Transverse colon (tissue), 3 donors: ENCODE data around the gene SLAMF7.

Experiments used
- EP300 ChIP-seq: sonication (generic); formaldehyde crosslinking; IDR thresholded peaks from one replicate; pipeline ENCODE4 v1.6.1; 2017; ENCODE audit warnings: antibody characterized with exemption, low read depth
- POLR2A ChIP-seq: fragments of 450-650 bp; IDR thresholded peaks from one replicate; pipeline ENCODE4 v1.6.1; 2016; ENCODE audit warnings: antibody characterized with exemption, mild to moderate bottlenecking, moderate library complexity
- TF ChIP-seq, protein P1 (sequence below), 5 experiments: fragments of 200-600 bp in 3 of 5; fragments of 450-650 bp in 2 of 5; sonication (generic) in 3 of 5; IDR thresholded peaks; 1 replicate in 2 of 5; 2 replicates in 3 of 5; pipeline ENCODE4 v1.5.1; 2016 to 2017; ENCODE audit warnings: antibody characterized with exemption in 5 of 5, inconsistent platforms in 3 of 5, mild to moderate bottlenecking in 2 of 5, moderate library complexity in 1 of 5

GRCh38 chr1:160744852-160745520, 5.9 kb downstream of the SLAMF7 start:
- TF ChIP-seq, protein P1, sequence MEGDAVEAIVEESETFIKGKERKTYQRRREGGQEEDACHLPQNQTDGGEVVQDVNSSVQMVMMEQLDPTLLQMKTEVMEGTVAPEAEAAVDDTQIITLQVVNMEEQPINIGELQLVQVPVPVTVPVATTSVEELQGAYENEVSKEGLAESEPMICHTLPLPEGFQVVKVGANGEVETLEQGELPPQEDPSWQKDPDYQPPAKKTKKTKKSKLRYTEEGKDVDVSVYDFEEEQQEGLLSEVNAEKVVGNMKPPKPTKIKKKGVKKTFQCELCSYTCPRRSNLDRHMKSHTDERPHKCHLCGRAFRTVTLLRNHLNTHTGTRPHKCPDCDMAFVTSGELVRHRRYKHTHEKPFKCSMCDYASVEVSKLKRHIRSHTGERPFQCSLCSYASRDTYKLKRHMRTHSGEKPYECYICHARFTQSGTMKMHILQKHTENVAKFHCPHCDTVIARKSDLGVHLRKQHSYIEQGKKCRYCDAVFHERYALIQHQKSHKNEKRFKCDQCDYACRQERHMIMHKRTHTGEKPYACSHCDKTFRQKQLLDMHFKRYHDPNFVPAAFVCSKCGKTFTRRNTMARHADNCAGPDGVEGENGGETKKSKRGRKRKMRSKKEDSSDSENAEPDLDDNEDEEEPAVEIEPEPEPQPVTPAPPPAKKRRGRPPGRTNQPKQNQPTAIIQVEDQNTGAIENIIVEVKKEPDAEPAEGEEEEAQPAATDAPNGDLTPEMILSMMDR (IDR thresholded peaks at IDR 0.05): no peak
- TF ChIP-seq POLR2A: no peak
- no peak for TF ChIP-seq EP300
